Ascending aorta (tissue), 2 donors: ENCODE results near the gene APOC1. TPM values are rescaled to one million over a fixed set of nuclear protein-coding genes. Genes with fewer than 3 reads are reported as not detected.
A peak's percentile ranks its signal among the peaks of the same experiment; 100 is the strongest.
"Not testable (repeated sequence)": the region's sequence is repeated elsewhere in the genome, so short reads cannot be mapped to it uniquely, and the experiment has no call there.

Experiments
- DNase-seq, 2 donors: peaks; one replicate each; pipeline ENCODE4 v3.0.0-alpha.2; 2019; ENCODE audit warnings: low spot score in 2 of 2
- H3K27ac ChIP-seq, 2 donors: fragments of 200-600 bp; sonication (generic); one replicate each; pipeline ENCODE4 v1.5.1; 2016 to 2017; ENCODE audit warnings: mild to moderate bottlenecking in 1 of 2
- H3K27me3 ChIP-seq: fragments of 200-600 bp; sonication (generic); one replicate; pipeline ENCODE4 v1.5.1; 2017
- H3K36me3 ChIP-seq, 2 donors: fragments of 200-600 bp; sonication (generic); one replicate each; pipeline ENCODE4 v1.5.1; 2016
- H3K4me1 ChIP-seq, 2 donors: fragments of 200-600 bp; sonication (generic); one replicate each; pipeline ENCODE4 v1.5.1; 2016 to 2017; ENCODE audit warnings: mild to moderate bottlenecking in 1 of 2
- H3K4me3 ChIP-seq, 2 donors: fragments of 200-600 bp; sonication (generic); one replicate each; pipeline ENCODE4 v1.5.1; 2016 to 2017; ENCODE audit warnings: mild to moderate bottlenecking in 1 of 2
- H3K9me3 ChIP-seq, 2 donors: fragments of 200-600 bp; sonication (generic); one replicate each; pipeline ENCODE4 v1.5.1; 2016
- intact Hi-C: fragments of 100-400 bp; cut with DNase I; formaldehyde crosslinking; loops from one replicate; pipeline ENCODE4 v1.15.1; 2023
- total RNA-seq: library from RNA; depleted of rRNA; stranded (reverse); fragments of >200 nt; gene quantifications from one replicate; pipeline ENCODE4 v1.1.0, GENCODE V29; 2016
- TF ChIP-seq, protein P1 (sequence below), 3 experiments: fragments of 200-600 bp in 2 of 3; fragments of 450-650 bp in 1 of 3; sonication (generic) in 2 of 3; IDR thresholded peaks; one replicate each; pipeline ENCODE4 v1.5.1; 2016 to 2019; ENCODE audit warnings: antibody characterized with exemption in 3 of 3, mild to moderate bottlenecking in 1 of 3, moderate library complexity in 1 of 3

The APOC1 gene
- total RNA-seq, 1 donor from 2014 or later: 17.0 TPM

DNA sequence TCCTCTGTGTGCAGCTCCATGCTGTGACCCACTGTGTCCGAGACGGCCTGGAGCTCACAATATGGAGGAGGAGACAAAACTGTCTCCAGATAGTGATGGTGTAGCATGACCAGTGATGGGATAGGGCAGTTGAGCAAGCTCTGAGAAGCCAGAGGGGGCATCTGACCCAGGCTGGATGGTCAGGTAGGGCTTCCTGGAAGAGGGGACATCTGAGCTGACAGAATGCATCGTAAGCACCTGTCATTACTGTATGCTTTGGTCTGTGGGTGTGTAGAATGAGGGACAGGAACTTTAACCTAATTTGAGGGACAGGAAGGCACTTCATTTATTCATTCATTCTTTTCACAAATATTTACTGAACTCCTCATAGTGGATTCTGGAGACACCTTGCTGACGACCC lies 29.8 kb upstream of the APOC1 start:
- H3K4me3 ChIP-seq: no peak overlapping the region
- H3K9me3 ChIP-seq: no peaks in the 10 kb centered on the region
- peaks cover 23 to 32% of the 10 kb centered on the region in 2 donors for H3K36me3 ChIP-seq
- peaks cover under 1 to 2% of the 10 kb centered on the region in 2 donors for H3K4me1 ChIP-seq
- no peak for DNase-seq
- H3K27ac ChIP-seq: no peak overlapping the region
- TF ChIP-seq, protein P1, sequence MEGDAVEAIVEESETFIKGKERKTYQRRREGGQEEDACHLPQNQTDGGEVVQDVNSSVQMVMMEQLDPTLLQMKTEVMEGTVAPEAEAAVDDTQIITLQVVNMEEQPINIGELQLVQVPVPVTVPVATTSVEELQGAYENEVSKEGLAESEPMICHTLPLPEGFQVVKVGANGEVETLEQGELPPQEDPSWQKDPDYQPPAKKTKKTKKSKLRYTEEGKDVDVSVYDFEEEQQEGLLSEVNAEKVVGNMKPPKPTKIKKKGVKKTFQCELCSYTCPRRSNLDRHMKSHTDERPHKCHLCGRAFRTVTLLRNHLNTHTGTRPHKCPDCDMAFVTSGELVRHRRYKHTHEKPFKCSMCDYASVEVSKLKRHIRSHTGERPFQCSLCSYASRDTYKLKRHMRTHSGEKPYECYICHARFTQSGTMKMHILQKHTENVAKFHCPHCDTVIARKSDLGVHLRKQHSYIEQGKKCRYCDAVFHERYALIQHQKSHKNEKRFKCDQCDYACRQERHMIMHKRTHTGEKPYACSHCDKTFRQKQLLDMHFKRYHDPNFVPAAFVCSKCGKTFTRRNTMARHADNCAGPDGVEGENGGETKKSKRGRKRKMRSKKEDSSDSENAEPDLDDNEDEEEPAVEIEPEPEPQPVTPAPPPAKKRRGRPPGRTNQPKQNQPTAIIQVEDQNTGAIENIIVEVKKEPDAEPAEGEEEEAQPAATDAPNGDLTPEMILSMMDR (IDR thresholded peaks at IDR 0.05): no peak
- intact Hi-C loops: no loop called here
- H3K27me3 ChIP-seq: no peaks in the 10 kb centered on the region

DNA sequence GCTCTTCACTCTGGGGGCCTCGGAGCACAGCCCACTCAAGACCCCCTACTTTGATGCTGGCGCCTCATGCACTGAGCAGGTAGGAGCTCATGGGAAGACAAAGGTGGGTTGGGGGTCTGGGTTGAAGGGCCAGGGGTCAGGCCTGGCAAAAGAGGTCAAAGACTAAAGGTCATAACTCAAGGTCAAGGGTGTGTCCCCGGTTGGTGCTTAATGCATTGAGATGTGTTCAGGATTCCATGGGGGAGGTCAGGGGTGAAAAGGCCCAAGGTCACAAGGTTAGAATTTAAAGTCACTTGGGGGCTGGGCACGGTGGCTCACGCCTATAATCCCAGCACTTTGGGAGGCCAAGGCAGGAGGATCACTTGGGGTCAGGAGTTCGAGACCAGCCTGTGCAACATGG lies 28.3 kb upstream of the APOC1 start:
- intact Hi-C loops: no loop called here
- DNase-seq: no peak
- peaks cover 23 to 32% of the 10 kb centered on the region in 2 donors for H3K36me3 ChIP-seq

DNA sequence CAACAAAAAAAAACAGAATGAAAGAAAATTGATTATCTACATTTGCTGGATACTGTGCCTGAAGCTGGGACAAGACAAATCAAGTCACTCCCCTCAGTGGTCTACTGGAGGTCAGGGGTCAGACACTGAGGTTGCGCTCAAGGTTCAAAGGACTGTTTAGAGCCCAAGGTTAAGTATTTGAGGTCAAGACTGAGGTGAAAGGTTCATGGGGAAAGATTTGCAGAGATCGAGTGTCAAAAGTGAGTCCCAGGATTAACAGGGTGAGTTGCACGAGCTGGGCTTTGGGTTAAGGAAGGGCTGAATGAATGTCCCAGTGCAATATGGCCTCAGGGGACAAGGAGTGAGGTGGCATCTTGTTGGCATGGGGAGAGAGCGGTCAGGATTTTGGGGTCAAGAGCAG lies 26.8 kb upstream of the APOC1 start:
- no peak for DNase-seq
- H3K4me3 ChIP-seq: no peak overlapping the region
- intact Hi-C loops: no loop called here
- TF ChIP-seq, protein P1 (IDR thresholded peaks at IDR 0.05): no peak
- no peaks in the 10 kb centered on the region for H3K27me3 ChIP-seq
- no peak overlapping the region for H3K27ac ChIP-seq
- H3K9me3 ChIP-seq: no peaks in the 10 kb centered on the region
- H3K4me1 ChIP-seq: peaks cover 12 to 19% of the 10 kb centered on the region in 2 donors
- H3K36me3 ChIP-seq: peaks cover 23 to 32% of the 10 kb centered on the region in 2 donors

More for the DNA sequence above, 28.3 kb upstream of the APOC1 start:
- Histone ChIP-seq H3K9me3 (no peaks in the 10 kb centered on the region), H3K4me3 (no peak overlapping the region), H3K27ac (no peak overlapping the region), H3K27me3 (no peaks in the 10 kb centered on the region), H3K4me1 (peaks cover 6 to 9% of the 10 kb centered on the region in 2 donors)
- TF ChIP-seq, protein P1 (IDR thresholded peaks at IDR 0.05): no peak

DNA sequence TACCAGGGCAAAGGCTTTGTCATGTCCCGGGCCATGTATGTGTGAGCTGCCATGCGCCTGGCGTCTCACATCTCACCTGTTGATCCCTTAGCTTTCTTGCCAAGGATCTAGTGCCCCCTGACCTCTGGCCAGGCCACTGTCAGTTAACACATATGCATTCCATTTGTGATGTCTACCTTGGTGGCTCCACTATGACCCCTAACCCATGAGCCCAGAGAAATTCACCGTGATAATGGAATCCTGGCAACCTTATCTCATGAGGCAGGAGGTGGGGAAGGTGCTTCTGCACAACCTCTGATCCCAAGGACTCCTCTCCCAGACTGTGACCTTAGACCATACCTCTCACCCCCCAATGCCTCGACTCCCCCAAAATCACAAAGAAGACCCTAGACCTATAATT lies 26.1 kb upstream of the APOC1 start:
- H3K4me3 ChIP-seq, H3K9me3 ChIP-seq, H3K27ac ChIP-seq, DNase-seq, H3K27me3 ChIP-seq, intact Hi-C loops: not testable (repeated sequence)
- Histone ChIP-seq H3K36me3 (peaks cover 29 to 35% of the 10 kb centered on the region in 2 donors), H3K4me1 (peaks cover 12 to 19% of the 10 kb centered on the region in 2 donors)

GRCh38 chr19:44889830-44890365 lies 24.5 kb upstream of the APOC1 start:
- Histone ChIP-seq H3K27ac (peak overlapping the region; percentile 92 to 97), H3K9me3 (no peaks in the 10 kb centered on the region), H3K4me1 (peaks cover 12 to 19% of the 10 kb centered on the region in 2 donors), H3K36me3 (peaks cover 45 to 46% of the 10 kb centered on the region in 2 donors), H3K4me3 (peak overlapping the region; percentile 65 to 72), H3K27me3 (no peaks in the 10 kb centered on the region)
- no peak for DNase-seq
- intact Hi-C loops: loop anchor here (1.0 to 2.0 kb wide), 3 partner anchors 43 to 288 kb away; partner anchors contain the start of genes BLOC1S3, RELB and TRAPPC6A
- TF ChIP-seq, protein P1 (IDR thresholded peaks at IDR 0.05): no peak

DNA sequence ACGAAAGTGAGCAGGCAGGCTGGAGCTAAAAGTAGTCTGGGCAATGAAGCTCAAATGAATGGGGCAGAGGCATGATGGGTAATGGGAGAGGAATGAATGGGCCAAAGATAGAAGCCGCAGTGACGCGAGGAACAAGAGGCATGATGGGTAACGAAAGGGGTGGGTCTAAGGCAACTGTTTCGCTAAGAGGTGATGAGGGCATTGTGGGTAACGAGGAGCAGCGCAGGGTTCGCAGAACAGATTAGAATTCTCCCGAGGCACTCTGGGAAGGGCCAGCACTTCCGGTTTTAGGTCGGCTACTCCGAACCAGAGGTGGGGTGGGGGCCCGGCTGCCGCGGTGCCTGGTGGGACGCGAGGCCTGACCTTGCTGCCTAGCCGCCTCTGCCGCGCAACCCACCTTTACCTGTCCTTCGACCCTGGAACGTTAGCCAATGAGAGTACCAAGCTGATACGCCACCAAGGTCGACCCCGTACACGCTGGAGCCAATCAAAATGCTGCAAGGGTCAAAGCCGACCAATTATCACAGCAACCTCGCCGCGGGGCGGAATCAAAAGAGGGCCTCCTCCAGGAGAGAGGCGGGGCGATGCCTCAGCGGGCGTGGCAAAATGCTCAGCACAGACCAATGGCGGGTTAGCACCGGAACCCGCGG lies 23.9 kb upstream of the APOC1 start:
- intact Hi-C loops: loop anchor here (1.0 to 2.0 kb wide), 5 partner anchors 25 to 288 kb away; partner anchors contain the start of genes BLOC1S3, RELB and TRAPPC6A
- Histone ChIP-seq H3K36me3 (peaks cover 48 to 51% of the 10 kb centered on the region in 2 donors), H3K27ac (peak overlapping the region; percentile 92 to 97), H3K27me3 (no peaks in the 10 kb centered on the region), H3K4me1 (peaks cover 12 to 19% of the 10 kb centered on the region in 2 donors), H3K4me3 (peak overlapping the region; percentile 65 to 72), H3K9me3 (no peaks in the 10 kb centered on the region)
- DNase-seq: peak; percentile 100
- TF ChIP-seq, protein P1 (IDR thresholded peaks at IDR 0.05): no peak
